HK-2 (cell line): ENCODE measurements around the gene SLC8A3.

ENCODE experiments used
- DNase-seq: peaks from one replicate; pipeline ENCODE4 v3.0.0-alpha.2; 2018; ENCODE audit not compliant: unreplicated experiment

The SLC8A3 gene

GRCh38 chr14:69996216-69996615, 192.5 kb downstream of the SLC8A3 start:
- DNase-seq, result no peak
